WTC11 (cell line): ENCODE measurements around the gene VPS4A.

ENCODE experiments used
- CREB1 ChIP-seq: sonication (generic); formaldehyde crosslinking; IDR thresholded peaks from 2 replicates; pipeline ENCODE4 v1.8.0; 2023; ENCODE audit warnings: mild to moderate bottlenecking, missing genetic modification reagents
- CTCF ChIP-seq: fragments of 200-600 bp; IDR thresholded peaks from 2 replicates; pipeline ENCODE4 v1.8.0; 2022; ENCODE audit warnings: antibody characterized with exemption
- E2F5 ChIP-seq: sonication (generic); formaldehyde crosslinking; IDR thresholded peaks from 2 replicates; pipeline ENCODE4 v1.8.1; 2022; ENCODE audit warnings: mild to moderate bottlenecking, moderate library complexity, missing genetic modification reagents
- TP53 ChIP-seq: sonication (generic); formaldehyde crosslinking; IDR thresholded peaks from 2 replicates; pipeline ENCODE4 v1.8.1; 2023; ENCODE audit warnings: mild to moderate bottlenecking, missing genetic modification reagents

- TF ChIP-seq TP53 (CRISPR knock-in tag) (peak; percentile 74; the same call in 1 of the 2 replicates), E2F5 (CRISPR knock-in tag) (peak; percentile 28; the same call in 1 of the 2 replicates), CREB1 (no peak), CTCF (no peak)
Observed at GRCh38 chr16:69311533-69312387, 610 bp downstream of the VPS4A start.
